GM21447 (cell line): ENCODE results near the gene OPHN1.
"Not testable (repeated sequence)": the region's sequence is repeated elsewhere in the genome, so short reads cannot be mapped to it uniquely, and the experiment has no call there.

Source experiments
- ATAC-seq: cut with Tn5 transposase; IDR thresholded peaks from one replicate; pipeline ENCODE4 v1.9.1; 2021; ENCODE audit not compliant: unreplicated experiment

Gene OPHN1

DNA sequence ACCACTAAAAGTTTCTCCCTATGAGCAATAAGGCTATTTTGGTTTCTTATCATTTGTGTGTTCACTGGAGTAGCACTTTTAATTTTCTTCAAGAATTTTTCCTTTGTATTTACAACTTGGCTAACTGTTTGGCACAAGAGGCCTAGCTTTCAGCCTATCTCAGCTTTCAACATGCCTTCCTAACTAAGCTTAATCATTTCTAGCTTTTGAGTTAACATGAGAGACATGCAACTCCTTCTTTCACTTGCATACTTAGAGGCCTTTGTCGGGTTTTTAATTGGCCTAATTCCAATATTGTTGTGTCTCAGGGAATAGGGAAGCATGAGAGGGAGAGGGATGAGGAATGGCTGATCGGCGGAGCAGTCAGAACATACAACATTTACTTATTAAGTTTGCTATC, 349.8 kb downstream of the OPHN1 start:
- no peak for ATAC-seq

- ATAC-seq, result no peak
Observed at GRCh38 chrX:68079961-68080360, 353.3 kb downstream of the OPHN1 start.

- not testable (repeated sequence) for ATAC-seq
Observed at GRCh38 chrX:68078801-68079200, 354.5 kb downstream of the OPHN1 start.

DNA sequence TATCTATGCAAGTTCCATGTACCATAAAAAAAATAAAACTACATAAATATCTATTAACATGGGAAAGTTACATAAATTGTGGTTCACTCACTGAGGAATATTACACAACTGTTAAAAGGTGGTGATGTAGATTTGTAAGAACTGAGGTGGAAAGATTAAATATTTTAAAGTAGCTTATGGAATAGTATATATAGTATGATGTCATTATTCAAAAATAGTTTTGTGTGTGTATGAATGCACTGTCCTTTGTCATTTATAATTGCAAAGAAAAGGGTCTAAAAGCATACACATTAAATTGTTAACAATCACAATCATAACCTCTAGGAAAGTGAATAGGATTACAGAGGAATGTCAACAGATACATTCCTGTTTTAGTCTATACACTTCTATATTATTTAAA, 355.9 kb downstream of the OPHN1 start:
- no peak for ATAC-seq

DNA sequence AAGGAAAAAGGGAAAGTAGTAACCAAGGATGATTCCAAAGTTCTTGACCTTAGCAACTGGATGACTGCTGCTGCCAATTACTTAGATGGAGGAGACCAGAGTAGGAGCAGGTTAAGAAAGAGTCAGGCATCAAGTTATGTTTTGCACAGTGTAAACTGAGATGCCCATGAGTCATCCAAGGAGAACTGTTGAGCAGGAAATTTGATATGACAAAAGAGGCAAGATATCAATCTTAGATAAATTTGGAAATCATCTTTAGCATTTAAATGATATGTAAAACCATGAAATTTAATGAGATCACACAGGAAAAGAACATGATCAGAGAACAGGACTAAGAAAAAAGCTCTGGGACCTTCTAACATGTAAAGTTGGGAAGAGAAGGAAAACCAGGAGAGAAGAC, 361.3 kb downstream of the OPHN1 start:
- no peak for ATAC-seq

DNA sequence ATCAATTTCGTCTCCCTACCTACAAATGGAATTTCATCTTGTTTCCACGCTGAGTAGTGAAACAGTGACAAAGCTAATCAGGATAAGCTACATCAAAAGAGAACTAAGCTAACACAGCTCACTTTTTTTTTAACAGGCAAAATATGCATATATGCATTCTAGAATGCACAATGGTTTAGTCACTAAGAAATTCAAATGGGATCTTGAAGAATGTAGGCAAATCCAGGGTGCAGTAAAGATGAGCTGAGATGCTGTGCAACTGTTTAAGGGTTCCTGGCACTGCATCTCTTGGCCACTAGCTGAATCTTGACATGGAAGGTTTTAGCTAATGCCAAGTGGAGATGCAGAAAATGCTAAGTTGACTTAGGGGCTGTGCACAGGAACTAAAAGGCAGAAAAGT, 363.2 kb downstream of the OPHN1 start:
- ATAC-seq, result not testable (repeated sequence)

GRCh38 chrX:68061206-68061535, 372.1 kb downstream of the OPHN1 start:
- ATAC-seq, result no peak

- ATAC-seq, result no peak
Observed at GRCh38 chrX:68060506-68061205, 372.6 kb downstream of the OPHN1 start.

- no peak for ATAC-seq
Observed at GRCh38 chrX:68059469-68059868, 373.8 kb downstream of the OPHN1 start.

DNA sequence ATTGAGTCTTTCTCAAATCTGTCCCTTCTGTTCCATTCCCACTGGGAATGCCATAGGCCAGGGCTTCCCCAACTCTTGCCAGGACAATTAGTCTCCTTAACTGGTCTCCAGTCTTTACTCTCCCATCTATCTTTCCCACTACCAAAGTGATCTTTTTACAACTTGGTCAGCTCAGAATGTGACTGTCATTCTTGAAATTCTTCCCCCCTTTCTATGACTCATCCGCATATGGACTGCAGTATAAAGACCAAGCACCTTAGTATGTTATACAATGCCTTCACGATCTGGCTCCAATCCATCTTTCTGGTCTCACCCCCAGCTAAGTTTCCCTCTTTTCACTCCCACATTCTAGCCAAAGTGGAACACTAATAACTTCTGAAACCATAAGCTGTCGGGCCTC, 383.8 kb downstream of the OPHN1 start:
- ATAC-seq, result no peak

DNA sequence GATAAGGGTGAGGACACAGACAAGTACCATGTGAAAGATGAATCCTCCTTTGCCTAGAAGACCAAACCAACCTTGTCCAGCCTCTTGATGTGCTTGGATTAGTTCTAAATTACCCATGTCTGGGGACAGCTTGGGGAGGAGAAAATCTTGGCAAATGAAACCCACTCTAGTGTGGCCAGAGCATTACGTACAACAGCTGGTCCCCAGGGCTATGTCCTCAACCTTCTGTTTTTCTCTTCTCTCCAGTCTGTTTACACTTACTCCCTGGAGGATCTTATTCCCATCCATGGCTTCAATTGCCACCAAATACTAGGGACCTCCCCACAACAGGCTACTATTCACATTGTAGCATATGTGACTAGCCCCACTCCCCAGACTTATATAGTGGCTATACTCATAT, 384.5 kb downstream of the OPHN1 start:
- ATAC-seq, result no peak

- ATAC-seq, result no peak
Observed at GRCh38 chrX:68045008-68045577, 388.2 kb downstream of the OPHN1 start.

DNA sequence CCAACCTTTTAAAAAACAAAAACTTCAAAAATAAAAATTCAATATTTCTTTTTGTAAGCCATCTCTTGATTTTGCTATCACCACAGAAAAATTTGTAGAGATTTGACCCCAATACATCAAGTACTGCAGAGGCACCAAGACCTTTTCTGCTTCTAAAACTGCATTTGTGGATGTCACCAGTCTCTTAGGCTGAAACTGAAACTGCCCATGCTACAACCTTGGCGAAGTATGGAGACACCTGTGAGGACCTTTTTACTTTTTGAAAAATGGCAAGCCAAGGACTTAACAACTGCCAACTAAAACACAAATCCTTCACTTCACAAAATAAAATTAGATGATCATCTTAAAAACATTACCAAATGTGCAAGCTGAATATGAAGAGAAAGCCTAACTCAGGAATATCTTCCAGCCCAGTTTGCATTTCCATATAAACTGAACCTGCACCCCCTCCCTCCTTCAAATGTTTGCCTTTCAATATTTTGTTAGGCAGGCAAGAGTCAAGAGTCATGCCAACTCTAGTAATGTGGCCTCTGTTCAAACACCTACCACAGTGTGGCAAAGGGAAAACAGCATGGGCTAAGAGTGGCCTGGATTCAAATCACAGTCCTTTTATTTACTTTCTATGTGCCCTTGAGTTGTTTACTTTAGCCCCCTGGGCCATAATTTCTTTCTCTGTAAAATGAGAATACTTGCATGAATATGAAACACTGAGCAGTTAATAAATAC, 389.4 kb downstream of the OPHN1 start:
- ATAC-seq, result no peak

DNA sequence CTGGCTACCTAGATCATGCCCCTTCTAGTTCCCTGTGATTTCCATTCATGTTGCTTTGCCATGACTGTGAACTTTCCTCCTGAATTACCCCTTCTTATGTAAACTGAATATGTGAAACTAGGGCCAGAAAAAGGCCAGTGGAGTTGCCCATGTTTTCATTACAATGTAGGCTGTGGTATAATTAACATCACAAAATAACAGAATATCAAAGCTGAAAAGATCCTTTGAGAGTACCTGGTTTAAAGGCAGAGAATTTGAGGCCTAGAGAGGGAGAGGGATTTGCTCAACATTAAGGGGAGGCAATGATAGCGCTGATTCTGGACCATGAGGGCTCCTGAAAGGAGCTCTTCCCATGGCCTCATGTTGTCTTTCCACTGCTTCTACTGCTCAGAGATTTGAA, 392.2 kb downstream of the OPHN1 start:
- ATAC-seq, result no peak

DNA sequence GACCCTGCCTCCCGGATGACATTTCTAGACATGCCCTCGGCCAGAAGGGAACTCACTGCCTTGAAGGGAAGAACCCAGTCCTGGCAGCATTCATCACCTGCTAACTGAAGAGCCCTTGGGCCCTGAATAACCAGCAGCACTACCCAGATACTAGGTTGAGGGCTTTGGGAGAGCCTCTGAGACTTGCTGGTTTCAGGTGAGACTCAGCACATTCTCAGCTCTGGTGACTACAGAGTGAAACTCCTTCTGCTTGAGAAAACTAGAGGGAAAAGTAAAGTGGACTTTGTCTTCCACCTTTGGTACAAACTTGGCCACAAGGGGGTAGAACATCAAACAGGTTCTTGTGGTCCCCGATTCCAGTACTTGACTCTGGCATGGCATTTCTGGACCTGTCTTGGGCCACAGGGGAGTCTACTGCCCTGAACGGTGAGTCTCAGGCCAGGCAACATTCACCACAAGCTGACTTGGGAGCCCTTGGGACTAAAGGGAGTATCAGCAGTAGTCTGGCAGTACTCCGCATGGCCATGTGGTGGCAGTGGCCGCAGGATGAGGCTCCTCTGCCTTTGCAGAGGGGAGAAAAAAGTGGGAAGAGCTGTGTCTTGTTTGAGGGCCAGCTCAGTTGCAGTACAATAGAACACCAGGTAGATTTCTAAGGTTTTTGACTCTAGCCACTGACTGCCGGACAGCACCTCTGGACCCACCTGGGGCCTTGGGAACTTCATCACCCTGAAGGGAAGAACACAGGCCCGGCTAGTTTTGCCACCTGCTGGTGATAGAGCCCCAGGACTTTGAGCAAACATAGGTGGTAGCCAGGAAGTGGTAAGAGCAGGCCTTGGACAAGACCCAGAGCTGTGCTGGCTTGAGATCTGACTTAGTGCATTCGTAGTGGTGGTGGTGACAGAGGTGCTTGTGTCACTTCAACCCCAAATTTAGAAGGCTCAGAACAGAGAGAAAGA, 414.8 kb downstream of the OPHN1 start:
- ATAC-seq, result no peak

DNA sequence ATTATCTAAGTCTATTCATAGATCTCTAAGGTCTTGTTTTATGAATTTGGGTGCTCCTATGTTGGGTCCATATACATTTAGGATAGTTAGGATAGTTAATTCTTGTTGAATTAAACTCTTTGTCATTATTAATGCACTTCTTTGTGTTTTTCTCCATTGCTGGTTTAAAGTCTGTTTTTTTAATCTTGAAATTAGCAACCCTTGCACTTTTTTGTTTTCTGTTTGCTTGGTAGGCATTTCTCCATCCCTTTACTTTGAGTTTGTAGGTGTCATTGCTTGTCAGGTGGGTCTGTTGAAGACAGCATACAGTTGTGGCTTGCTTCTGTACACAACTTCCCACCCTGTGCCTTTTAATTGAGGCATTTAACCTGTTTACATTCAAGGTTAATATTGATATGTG, 434.8 kb downstream of the OPHN1 start:
- no peak for ATAC-seq
